Left ventricle myocardium superior (tissue), 1 donor: Measurements from ENCODE around the gene JARID2. TPM values are rescaled to one million over a fixed set of nuclear protein-coding genes. Genes with fewer than 3 reads are reported as not detected.

ENCODE experiments used
- ATAC-seq: fragments of 200-7000 bp; cut with Tn5 transposase; one replicate; pipeline ENCODE4 v1.9.1; 2020; ENCODE audit warnings: mild to moderate bottlenecking, moderate library complexity
- DNase-seq: peaks from one replicate; pipeline ENCODE4 v3.0.0-alpha.2; 2020
- intact Hi-C: fragments of 100-400 bp; cut with micrococcal nuclease; formaldehyde crosslinking; loops from one replicate; pipeline ENCODE4 v1.11.0; 2022
- total RNA-seq: library from RNA; stranded (reverse); fragmentation: NEBNext Ultra II Directional; extraction: Animal tissue kit (Norgen Biotek cat#: 25700); gene quantifications from one replicate; pipeline ENCODE4 v1.2.1, GENCODE V29; 2021
- donor health status: DM: no; HTN: yes; CAD: no; lungs with severe emphysema.

JARID2 gene
- total RNA-seq, 1 donor from 2014 or later = 10.2 TPM

GRCh38 chr6:15301179-15302006 is 55.5 kb downstream of the JARID2 start:
- no peak for DNase-seq
- intact Hi-C loops = no loop called here
- ATAC-seq = no peak

GRCh38 chr6:15303162-15303919 is 57.5 kb downstream of the JARID2 start:
- ATAC-seq (no peak), DNase-seq (no peak)
- intact Hi-C loops = no loop called here

- no peak for ATAC-seq
- DNase-seq = no peak
- intact Hi-C loops = no loop called here
Measured at GRCh38 chr6:15303920-15304291, 58.0 kb downstream of the JARID2 start.

DNA sequence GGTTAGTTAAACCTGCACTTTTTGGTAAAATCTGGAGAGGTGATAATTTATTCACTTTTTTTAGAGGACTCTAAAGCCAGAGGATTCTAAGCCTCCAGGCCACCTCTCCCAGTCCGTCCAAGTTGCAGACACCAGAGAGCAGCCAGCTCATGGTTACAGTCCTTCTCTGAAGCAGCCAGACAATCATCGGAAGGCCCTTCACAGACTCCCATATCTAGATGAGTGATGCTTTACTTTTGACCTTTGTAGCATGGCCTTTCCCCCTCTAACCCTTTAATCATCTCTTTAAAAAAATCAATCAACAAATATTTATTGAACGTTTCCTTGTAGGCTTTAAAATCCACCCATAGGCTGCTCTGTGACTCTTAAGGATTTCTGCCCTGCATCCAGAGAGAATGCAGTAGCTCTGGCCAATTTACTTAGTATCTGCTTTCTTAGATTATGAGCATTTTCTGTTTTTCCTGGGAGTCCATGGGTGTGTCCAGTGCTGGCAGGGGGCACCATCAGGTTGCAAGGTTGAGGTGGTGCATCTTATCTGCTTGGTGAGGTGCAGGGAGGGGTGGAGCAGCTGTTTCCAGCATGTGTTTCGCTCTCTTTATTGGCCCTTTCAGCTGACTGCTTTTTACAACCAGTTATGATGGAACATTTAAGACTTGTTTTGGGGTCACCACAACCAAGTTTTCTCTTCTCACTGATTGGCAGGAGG is 58.6 kb downstream of the JARID2 start:
- no peak for ATAC-seq
- no peak for DNase-seq
- intact Hi-C loops = no loop called here

DNA sequence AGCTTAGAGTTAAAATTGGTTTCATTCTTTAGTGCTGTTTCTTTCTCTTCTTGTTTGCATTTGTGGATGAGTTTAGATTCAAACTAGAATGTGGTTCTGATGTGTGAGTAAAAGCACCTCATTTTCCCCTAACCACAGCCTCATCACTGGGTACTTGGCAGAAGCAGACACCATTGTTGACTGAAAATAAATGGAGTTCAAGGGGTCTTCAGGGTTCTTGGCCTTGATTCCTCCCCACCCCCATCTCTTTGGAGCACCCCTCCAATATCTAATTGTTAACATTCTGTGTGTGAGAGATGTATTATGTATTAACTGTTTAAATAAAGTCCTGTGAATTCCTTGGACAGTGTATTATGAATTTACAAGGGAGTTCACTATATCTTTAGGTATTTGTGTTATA is 59.6 kb downstream of the JARID2 start:
- no peak for DNase-seq
- intact Hi-C loops = no loop called here
- ATAC-seq = no peak

- intact Hi-C loops = no loop called here
- no peak for ATAC-seq
Measured at GRCh38 chr6:15305909-15306308, 60.0 kb downstream of the JARID2 start.

GRCh38 chr6:15308435-15309213 is 62.8 kb downstream of the JARID2 start:
- no peak for DNase-seq
- intact Hi-C loops = no loop called here
- no peak for ATAC-seq

More at GRCh38 chr6:15305909-15306308, 60.0 kb downstream of the JARID2 start:
- DNase-seq = no peak

DNA sequence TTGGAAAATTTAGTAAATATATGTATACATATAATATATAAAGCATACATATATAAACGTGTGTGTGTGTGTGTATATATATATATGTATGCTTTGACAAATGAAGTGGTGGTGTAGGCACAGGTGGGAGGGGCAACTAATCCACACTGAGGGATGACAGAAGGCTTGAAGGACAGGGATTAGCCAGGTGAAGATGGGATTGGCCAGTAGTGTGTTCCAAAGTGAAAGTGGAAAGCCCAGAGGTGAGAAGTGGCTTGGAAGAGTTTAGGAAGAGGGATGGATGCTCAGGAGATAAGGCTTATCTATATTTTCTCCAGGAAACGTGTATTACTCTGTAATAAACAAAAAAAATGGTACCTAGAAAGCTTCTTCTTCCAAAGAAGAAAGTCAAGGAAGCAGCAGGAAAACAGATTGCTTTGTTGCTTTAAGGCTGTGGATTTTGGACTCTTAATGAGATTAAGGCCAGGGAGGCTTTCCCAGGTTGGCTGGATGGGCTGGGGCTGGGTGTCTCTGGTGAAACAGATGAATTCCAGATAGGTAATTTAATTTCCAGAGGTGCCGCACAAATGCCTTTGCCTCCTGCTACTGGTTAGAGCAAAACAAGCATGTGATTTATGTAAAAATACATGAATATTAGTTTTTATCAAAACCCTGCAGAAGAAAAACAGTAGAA is 63.9 kb downstream of the JARID2 start:
- ATAC-seq (no peak), DNase-seq (no peak)
- intact Hi-C loops = no loop called here

DNA sequence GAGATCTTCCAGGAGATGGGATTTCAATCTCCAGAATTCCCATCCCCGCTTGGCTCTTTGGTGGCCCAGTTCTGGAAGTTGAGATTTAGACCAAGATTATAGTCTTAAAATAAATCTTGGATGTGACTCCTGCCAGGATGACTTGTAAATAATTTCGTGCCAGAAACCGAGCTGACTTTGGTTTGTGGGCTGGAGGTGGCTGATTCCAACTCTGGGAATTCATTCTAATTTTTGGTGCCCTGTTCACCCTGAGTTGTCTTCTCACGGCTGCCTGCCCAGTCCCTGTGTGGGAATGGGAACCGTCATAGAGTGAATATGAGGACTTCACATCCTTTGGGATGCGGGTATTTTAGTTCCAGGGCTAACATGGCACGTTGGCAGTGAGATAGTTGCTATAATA is 64.8 kb downstream of the JARID2 start:
- no peak for DNase-seq
- ATAC-seq = no peak
- intact Hi-C loops = no loop called here

DNA sequence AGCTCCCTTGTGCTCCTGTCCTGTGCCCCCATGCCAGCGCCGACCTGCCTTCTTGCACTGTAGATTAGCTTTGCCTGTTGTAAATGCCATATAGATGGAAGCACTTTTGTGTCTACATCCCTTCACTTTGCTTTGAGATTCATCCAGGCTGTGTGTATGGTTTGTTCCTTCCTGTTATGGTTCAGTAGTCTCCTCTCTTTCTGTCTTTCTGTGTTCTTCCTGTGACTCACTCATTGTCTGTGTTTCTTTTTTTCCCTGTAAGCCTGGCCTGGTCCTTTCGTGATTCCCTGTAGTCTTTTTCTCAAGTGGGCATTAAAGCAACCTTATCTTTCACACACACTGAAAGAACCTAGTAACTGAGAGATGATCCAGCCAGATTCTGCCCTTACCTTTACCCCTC is 66.6 kb downstream of the JARID2 start:
- no peak for ATAC-seq
- DNase-seq = no peak
- intact Hi-C loops = no loop called here

DNA sequence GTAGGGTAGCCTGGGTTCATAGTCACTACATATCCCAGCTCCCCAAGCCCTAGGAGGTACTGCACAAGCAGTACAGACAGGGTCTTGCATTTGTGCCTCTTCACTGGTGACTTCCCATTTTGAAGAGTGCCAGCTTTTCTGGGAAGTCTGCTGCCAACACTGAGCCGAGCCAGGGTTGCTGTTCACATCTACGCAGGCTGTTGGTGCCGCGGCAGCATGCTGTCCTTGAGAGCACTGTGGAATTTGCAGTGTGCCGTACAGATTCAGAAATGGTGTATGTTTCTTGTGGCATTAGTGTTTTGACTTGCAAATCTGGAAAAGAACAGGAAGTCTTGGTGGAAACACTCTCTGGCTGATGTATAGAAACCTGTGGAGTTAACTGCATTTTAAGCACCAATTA is 67.5 kb downstream of the JARID2 start:
- intact Hi-C loops = no loop called here
- peak; percentile 91 for ATAC-seq
- DNase-seq = peak; percentile 72

GRCh38 chr6:15316754-15317153 is 70.9 kb downstream of the JARID2 start:
- intact Hi-C loops = no loop called here
- no peak for ATAC-seq

DNA sequence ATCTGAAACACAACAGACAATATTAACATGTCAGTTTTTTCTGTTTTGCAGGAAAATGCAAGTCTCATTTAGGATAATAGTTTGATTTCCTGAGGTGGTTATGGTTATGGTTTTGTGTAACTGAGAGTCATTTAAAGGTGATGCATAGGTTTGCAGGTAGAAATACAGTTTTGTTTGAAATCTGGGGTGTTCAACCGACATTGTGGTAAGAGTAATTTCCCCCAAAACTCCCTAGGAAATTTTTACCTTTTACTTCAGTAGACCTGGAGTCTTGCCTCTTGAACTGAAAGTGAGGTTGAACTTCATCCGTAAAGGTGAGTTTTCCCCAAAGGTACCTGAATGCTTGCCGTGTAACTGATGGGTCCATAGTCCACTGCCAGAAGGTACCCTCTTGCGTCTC is 71.4 kb downstream of the JARID2 start:
- DNase-seq (no peak), ATAC-seq (no peak)
- intact Hi-C loops = no loop called here

More at GRCh38 chr6:15316754-15317153, 70.9 kb downstream of the JARID2 start:
- no peak for DNase-seq

GRCh38 chr6:15317934-15318902 is 72.3 kb downstream of the JARID2 start:
- no peak for DNase-seq
- ATAC-seq = peak; percentile 24
- intact Hi-C loops = no loop called here

DNA sequence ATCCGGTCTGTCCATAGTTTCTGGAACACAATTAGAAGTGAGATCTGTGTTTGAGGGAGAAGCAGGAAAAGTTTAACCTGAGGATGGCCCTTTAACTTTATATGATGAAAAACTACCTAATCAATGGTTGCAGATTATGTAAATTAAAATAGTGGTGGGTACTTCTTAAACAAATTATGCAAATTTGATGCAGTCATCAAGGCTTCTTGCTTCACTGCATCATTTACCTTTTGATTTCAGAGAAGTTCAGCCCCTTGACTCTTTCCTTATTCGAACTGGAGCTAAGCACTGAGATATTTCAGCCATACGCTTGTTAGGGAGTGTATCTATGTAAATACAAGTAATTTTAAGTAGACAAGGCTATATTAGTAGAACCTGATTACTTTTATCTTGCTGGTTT is 73.8 kb downstream of the JARID2 start:
- ATAC-seq = no peak
- no peak for DNase-seq
- intact Hi-C loops = no loop called here

DNA sequence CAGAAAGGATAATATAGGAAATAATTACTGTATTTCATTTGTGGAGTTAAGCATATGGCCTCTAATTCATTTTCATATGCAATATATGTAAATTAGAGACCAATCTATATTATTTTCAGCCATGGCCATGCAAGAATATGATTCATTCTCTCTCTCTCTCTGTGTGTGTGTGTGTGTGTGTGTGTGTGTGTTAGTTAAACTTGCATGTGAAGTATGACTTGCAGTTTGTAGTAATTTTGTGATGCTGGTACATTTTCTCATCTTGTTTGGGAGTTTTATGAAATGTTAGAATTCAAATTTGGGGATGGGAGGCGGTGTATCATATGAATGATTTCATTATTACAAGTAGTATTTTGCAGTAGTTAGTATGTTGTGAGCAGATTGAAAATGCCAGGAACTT is 74.8 kb downstream of the JARID2 start:
- ATAC-seq = no peak
- intact Hi-C loops = no loop called here
- no peak for DNase-seq

GRCh38 chr6:15322184-15322583 is 76.3 kb downstream of the JARID2 start:
- DNase-seq = no peak
- intact Hi-C loops = no loop called here
- ATAC-seq = no peak
